C4-2B (cell line): ENCODE measurements around the gene SYTL3.
"Not testable (repeated sequence)": the region's sequence is repeated elsewhere in the genome, so short reads cannot be mapped to it uniquely, and the experiment has no call there.

Source experiments
- H3K27ac ChIP-seq: fragments of 450-650 bp; 2 replicates; pipeline ENCODE4 v1.5.1; 2017
- ZFX ChIP-seq: fragments of 450-650 bp; IDR thresholded peaks from 2 replicates; pipeline ENCODE4 v1.6.1; 2017
- TF ChIP-seq, protein P1 (sequence below): fragments of 450-650 bp; conservative IDR thresholded peaks from 2 replicates; pipeline ENCODE4 v1.5.1; 2017; ENCODE audit warnings: mild to moderate bottlenecking

SYTL3 gene, protein sequence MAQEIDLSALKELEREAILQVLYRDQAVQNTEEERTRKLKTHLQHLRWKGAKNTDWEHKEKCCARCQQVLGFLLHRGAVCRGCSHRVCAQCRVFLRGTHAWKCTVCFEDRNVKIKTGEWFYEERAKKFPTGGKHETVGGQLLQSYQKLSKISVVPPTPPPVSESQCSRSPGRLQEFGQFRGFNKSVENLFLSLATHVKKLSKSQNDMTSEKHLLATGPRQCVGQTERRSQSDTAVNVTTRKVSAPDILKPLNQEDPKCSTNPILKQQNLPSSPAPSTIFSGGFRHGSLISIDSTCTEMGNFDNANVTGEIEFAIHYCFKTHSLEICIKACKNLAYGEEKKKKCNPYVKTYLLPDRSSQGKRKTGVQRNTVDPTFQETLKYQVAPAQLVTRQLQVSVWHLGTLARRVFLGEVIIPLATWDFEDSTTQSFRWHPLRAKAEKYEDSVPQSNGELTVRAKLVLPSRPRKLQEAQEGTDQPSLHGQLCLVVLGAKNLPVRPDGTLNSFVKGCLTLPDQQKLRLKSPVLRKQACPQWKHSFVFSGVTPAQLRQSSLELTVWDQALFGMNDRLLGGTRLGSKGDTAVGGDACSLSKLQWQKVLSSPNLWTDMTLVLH

GRCh38 chr6:158649289-158650143, at the start of gene SYTL3:
Gene SYTL3, plus strand, starts transcription at chr6:158650054. Its CDS starts 13,215 bp downstream, at chr6:158663269.
- TF ChIP-seq, protein P1, sequence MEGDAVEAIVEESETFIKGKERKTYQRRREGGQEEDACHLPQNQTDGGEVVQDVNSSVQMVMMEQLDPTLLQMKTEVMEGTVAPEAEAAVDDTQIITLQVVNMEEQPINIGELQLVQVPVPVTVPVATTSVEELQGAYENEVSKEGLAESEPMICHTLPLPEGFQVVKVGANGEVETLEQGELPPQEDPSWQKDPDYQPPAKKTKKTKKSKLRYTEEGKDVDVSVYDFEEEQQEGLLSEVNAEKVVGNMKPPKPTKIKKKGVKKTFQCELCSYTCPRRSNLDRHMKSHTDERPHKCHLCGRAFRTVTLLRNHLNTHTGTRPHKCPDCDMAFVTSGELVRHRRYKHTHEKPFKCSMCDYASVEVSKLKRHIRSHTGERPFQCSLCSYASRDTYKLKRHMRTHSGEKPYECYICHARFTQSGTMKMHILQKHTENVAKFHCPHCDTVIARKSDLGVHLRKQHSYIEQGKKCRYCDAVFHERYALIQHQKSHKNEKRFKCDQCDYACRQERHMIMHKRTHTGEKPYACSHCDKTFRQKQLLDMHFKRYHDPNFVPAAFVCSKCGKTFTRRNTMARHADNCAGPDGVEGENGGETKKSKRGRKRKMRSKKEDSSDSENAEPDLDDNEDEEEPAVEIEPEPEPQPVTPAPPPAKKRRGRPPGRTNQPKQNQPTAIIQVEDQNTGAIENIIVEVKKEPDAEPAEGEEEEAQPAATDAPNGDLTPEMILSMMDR: no peak
- no peak for TF ChIP-seq ZFX
- no peak within 1 kb of the TSS for H3K27ac ChIP-seq

- H3K27ac ChIP-seq: no peak overlapping the region
These were observed 46.4 kb upstream of the SYTL3 start for GRCh38 chr6:158603261-158604047.

DNA sequence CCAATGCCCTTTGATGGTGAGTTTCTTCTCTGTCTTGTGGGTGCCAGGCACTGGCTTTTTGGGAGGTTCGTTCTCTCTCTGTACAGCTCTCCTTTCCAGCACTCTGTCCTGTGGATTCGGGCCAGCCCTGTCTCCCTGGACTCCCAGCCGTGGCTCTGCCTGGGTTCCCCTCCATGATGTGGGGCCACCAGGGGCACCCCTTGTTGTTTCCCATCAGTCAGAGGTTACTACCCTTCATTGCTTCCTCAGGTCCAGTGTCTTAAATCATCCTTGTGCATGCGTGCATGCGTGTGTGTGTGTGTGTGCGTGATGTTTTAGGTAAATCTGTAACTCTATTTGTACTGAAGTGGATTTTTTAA, 45.8 kb upstream of the SYTL3 start:
- TF ChIP-seq, protein P1: no peak
- TF ChIP-seq ZFX: no peak
- no peak overlapping the region for H3K27ac ChIP-seq

More at GRCh38 chr6:158603261-158604047, 46.4 kb upstream of the SYTL3 start:
- TF ChIP-seq ZFX: no peak
- TF ChIP-seq, protein P1: no peak

DNA sequence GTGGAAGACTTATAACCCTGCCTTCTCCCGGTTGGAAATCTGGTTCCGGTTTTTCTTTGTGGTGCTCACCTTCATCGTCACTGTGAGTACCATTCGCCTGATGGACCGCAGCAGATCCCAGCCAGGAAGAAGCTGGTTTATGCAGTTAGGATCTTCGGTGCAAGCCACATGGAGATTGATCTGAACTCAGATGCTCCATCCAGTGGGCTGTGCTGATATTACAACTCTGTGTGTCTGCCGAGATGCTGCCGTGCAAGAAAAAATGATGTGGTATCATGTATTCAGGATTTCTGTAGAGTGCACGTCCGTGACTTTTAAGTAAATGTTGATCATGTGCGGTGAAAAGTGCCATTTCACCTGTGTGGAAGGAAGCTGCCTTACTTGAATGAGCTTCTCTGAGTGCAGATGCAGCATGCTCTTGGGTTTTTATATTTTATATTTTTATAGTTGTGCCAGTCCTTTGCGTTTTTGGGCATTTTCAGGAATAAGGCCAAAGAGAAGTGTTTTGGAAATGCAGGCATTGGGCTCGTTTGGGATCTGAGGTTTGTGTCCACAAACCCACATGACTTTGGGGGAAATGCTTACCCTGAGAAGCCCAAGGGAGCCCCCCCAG, 44.5 kb upstream of the SYTL3 start:
- no peak for TF ChIP-seq ZFX
- TF ChIP-seq, protein P1: peak; percentile 40
- no peak overlapping the region for H3K27ac ChIP-seq

DNA sequence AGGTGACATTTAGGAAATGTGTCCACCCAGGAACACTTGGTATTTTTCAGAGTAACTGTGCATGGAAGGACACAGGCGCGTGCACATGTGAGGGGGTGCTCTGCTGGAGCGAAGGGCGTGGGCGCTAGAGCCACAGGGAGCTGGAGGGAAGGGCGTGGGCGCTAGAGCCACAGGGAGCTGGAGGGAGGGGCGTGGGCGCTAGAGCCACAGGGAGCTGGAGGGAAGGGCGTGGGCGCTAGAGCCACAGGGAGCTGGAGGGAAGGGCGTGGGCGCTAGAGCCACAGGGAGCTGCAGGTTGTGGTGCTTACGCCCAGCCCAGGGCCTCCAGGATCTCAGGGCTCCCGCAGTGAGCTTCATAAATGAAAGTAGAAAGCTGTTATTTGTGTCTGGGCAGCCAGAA, 43.8 kb upstream of the SYTL3 start:
- H3K27ac ChIP-seq: not testable (repeated sequence)

DNA sequence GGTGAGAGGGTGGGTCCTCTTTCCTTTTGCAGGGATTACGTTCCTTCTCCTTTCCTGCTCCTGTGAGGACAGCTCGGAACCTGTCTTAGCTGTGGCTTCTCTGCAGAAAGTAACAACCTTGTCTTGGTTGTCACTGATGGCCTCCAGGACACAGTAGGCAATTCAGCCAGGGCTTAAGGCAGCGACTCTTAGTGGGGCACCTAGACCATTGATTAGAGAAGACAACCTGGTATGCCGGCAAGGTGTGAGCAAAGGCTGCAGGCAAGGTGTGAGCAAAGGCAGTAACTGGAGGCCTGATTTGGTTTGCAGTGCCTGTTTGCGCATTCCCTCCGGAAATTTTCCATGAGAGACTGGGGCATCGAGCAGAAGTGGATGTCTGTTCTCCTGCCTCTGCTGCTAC, 42.9 kb upstream of the SYTL3 start:
- TF ChIP-seq, protein P1: no peak
- no peak for TF ChIP-seq ZFX
- no peak overlapping the region for H3K27ac ChIP-seq
